GM23338 (cell line): ENCODE data around the gene CIC. TPM values are rescaled to one million over a fixed set of nuclear protein-coding genes. Genes with fewer than 3 reads are reported as not detected.

ENCODE experiments used
- ATAC-seq: fragments of 200-7000 bp; cut with Tn5 transposase; 3 replicates; pipeline ENCODE4 v1.9.1; 2020
- DNase-seq: peaks from one replicate; pipeline ENCODE4 v3.0.0-alpha.2; 2015; ENCODE audit warnings: low spot score
- H2AFZ ChIP-seq: fragments of 200-600 bp; sonication (generic); 2 replicates; pipeline ENCODE4 v1.8.0; 2016; ENCODE audit warnings: antibody characterized with exemption, mild to moderate bottlenecking, moderate library complexity
- H3F3A ChIP-seq: fragments of 200-600 bp; sonication (generic); replicated peaks from 2 replicates; pipeline ENCODE4 v1.8.0; 2017; ENCODE audit warnings: antibody characterized with exemption, mixed run types, low read depth
- H3K27ac ChIP-seq: fragments of 200-600 bp; sonication (generic); 2 replicates; pipeline ENCODE4 v1.6.1; 2016; ENCODE audit warnings: low read depth
- H3K27me3 ChIP-seq: fragments of 200-600 bp; sonication (generic); 2 replicates; pipeline ENCODE4 v1.8.0; 2016; ENCODE audit warnings: mild to moderate bottlenecking, mixed run types, moderate library complexity; ENCODE audit not compliant: insufficient read depth
- H3K36me3 ChIP-seq: fragments of 200-600 bp; sonication (generic); 2 replicates; pipeline ENCODE4 v1.8.0; 2016; ENCODE audit warnings: mild to moderate bottlenecking; ENCODE audit not compliant: insufficient read depth
- H3K4me1 ChIP-seq: fragments of 200-600 bp; sonication (generic); 2 replicates; pipeline ENCODE4 v1.8.0; 2016; ENCODE audit warnings: mild to moderate bottlenecking, moderate library complexity; ENCODE audit not compliant: insufficient read depth
- H3K4me2 ChIP-seq: fragments of 200-600 bp; sonication (generic); 2 replicates; pipeline ENCODE4 v1.7.1; 2017; ENCODE audit warnings: mixed run types
- H3K4me3 ChIP-seq: fragments of 200-600 bp; sonication (generic); 2 replicates; pipeline ENCODE4 v1.6.1; 2016; ENCODE audit warnings: mixed run types
- H3K79me2 ChIP-seq: fragments of 200-600 bp; sonication (generic); replicated peaks from 2 replicates; pipeline ENCODE4 v1.8.0; 2017; ENCODE audit warnings: mild to moderate bottlenecking; ENCODE audit not compliant: insufficient read depth
- H3K9me2 ChIP-seq: fragments of 200-600 bp; sonication (generic); 2 replicates; pipeline ENCODE4 v1.8.0; 2017; ENCODE audit not compliant: insufficient read depth
- H4K20me1 ChIP-seq: fragments of 200-600 bp; sonication (generic); replicated peaks from 2 replicates; pipeline ENCODE4 v1.8.0; 2017; ENCODE audit warnings: mild to moderate bottlenecking; ENCODE audit not compliant: insufficient read depth
- H3K27ac Mint-ChIP-seq: 2 replicates; pipeline ENCODE4 v1.8.0; 2020; ENCODE audit warnings: inconsistent platforms, mild to moderate bottlenecking, moderate library complexity, mixed read lengths
- H3K27me3 Mint-ChIP-seq: 3 replicates; pipeline ENCODE4 v1.8.0; 2022; ENCODE audit warnings: low read depth, mild to moderate bottlenecking, moderate library complexity, mixed read lengths, inconsistent platforms; ENCODE audit not compliant: insufficient read depth, poor library complexity
- H3K36me3 Mint-ChIP-seq: 3 replicates; pipeline ENCODE4 v1.8.0; 2021; ENCODE audit warnings: low read depth, mild to moderate bottlenecking, inconsistent platforms, moderate library complexity, mixed read lengths
- H3K4me1 Mint-ChIP-seq: 3 replicates; pipeline ENCODE4 v1.8.0; 2020; ENCODE audit warnings: mild to moderate bottlenecking, inconsistent platforms, mixed read lengths
- H3K4me3 Mint-ChIP-seq: 3 replicates; pipeline ENCODE4 v1.8.0; 2021; ENCODE audit warnings: moderate library complexity, mild to moderate bottlenecking, inconsistent platforms, mixed read lengths
- H3K9me3 Mint-ChIP-seq: 3 replicates; pipeline ENCODE4 v1.8.0; 2020; ENCODE audit warnings: moderate library complexity, mild to moderate bottlenecking, inconsistent platforms, mixed read lengths
- ETS1 ChIP-seq: IDR thresholded peaks from 2 replicates; pipeline ENCODE4 v1.6.1; 2016; ENCODE audit warnings: antibody characterized with exemption
- EZH2phosphoT487 ChIP-seq: fragments of 200-600 bp; sonication (generic); IDR thresholded peaks from one replicate; pipeline ENCODE4 v1.8.1; 2018; ENCODE audit warnings: antibody characterized with exemption; ENCODE audit not compliant: unreplicated experiment
- ZNF331 ChIP-seq: fragments of 250-450 bp; sonication (Bioruptor Pico); IDR thresholded peaks from 2 replicates; pipeline ENCODE4 v1.5.0; 2020; ENCODE audit warnings: low read depth, mild to moderate bottlenecking, moderate library complexity
- ZNF462 ChIP-seq: fragments of 250-450 bp; sonication (Bioruptor Pico); IDR thresholded peaks from 2 replicates; pipeline ENCODE4 v1.5.0; 2020; ENCODE audit warnings: mild to moderate bottlenecking, moderate library complexity
- polyA plus RNA-seq: library from polyadenylated mRNA; unstranded; fragments of >200 nt; fragmentation: Nextera tagmentation; extraction: Ambion mirVana; gene quantifications from 2 replicates; pipeline ENCODE4 v1.2.1, GENCODE V29; 2016
- total RNA-seq: library from RNA; depleted of rRNA; stranded (reverse); fragments of >200 nt; shearing (Covaris generic); gene quantifications from 2 replicates; pipeline ENCODE4 v1.2.3, GENCODE V29; 2014

The CIC gene
- total and polyA plus RNA-seq, 2 experiments from 2014 or later: 13.2 to 42.0 TPM

GRCh38 chr19:42268142-42268703 is 829 bp upstream of the CIC start (continued):
- TF ChIP-seq ZNF462 (CRISPR knock-in tag): no peak

GRCh38 chr19:42269478-42270345 is 660 bp downstream of the CIC start:
- no peak overlapping the region for H2AFZ ChIP-seq
- no peaks in the 10 kb centered on the region for H3K9me3 Mint-ChIP-seq
- no peak for DNase-seq
- peaks cover 8% of the 10 kb centered on the region; the same call in 1 of the 2 replicates for H3K27me3 ChIP-seq
- peak overlapping the region; percentile 78 for H3K4me2 ChIP-seq
- ATAC-seq: no peak
- H3K27me3 Mint-ChIP-seq: peaks cover 4% of the 10 kb centered on the region
- no peaks in the 10 kb centered on the region for H3K36me3 ChIP-seq
- H3K36me3 Mint-ChIP-seq: peaks cover 8% of the 10 kb centered on the region; the same call in 1 of the 3 replicates
- H3K4me3 ChIP-seq: peak overlapping the region; percentile 60
- peaks cover 4% of the 10 kb centered on the region; the same call in 1 of the 2 replicates for H3F3A ChIP-seq
- peak overlapping the region; percentile 75 for H3K27ac Mint-ChIP-seq
- peak overlapping the region; percentile 50 for H3K27ac ChIP-seq
- 0 out of 2 replicates have a peak, but pooled peaks cover 6% of the 10 kb centered on the region for H3K79me2 ChIP-seq
- TF ChIP-seq ETS1 (no peak), ZNF331 (CRISPR knock-in tag) (no peak), EZH2phosphoT487 (no peak)
- peaks cover 9% of the 10 kb centered on the region; the same call in 1 of the 2 replicates for H3K4me1 ChIP-seq
- no peak overlapping the region; the same call in 2 of the 3 replicates for H3K4me3 Mint-ChIP-seq
- no peaks in the 10 kb centered on the region for H3K9me2 ChIP-seq
- no peaks in the 10 kb centered on the region for H4K20me1 ChIP-seq
- H3K4me1 Mint-ChIP-seq: peaks cover 27% of the 10 kb centered on the region
